CMK (cell line): ENCODE data around the gene RNASEH2A.

Source experiments
- DNase-seq: peaks from one replicate; pipeline ENCODE4 v3.0.0-alpha.2; 2010; ENCODE audit warnings: low read depth

Gene RNASEH2A

GRCh38 chr19:12783291-12783848 is 23.0 kb upstream of the RNASEH2A start:
- DNase-seq: no peak

DNA sequence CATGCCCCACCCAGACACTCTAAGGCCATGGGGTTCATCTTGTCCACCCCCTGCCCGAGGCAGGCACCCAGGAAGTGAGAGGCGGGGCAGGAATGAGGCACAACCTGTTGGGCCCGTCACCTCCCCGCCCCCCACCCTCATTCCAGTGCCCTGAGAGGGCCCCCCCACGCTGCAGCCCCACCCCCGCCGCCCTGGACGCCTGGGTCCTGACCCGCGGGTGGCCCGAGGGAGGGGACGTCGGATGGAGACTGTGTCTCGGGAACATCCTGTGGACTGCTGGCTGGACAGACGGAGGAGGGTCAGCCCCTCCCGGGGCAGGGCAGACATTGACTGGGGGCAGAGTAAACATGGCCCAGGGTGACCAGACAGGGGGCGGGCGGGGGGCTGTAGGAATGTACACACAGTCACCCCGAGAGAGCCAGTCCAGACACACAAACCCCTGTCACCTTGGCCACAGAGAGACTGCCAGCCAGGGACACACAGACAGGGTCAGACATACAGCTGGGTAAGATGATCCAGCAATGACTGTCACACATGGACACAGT is 22.5 kb upstream of the RNASEH2A start:
- no peak for DNase-seq

DNA sequence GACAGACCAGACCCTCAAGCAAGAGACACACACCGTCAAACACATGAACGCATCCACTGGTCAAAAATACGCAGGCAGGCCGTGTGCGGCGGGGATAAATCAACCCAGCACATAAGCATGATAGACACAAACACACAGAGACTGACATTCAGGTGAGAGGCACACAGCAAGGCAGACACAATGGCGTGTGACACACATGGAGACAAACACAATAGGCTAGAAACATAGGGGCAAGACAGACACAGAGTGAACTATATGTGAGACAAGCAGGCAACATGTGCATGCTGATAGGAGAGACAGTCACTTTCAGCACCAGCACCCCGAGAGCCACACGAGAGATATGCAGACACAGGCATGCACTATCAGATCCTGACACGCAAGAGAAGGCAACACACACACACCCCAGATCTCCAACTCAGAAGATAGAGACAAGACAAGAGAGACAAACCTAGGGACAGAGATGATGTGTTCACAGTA is 22.0 kb upstream of the RNASEH2A start:
- DNase-seq: peak; percentile 90

DNA sequence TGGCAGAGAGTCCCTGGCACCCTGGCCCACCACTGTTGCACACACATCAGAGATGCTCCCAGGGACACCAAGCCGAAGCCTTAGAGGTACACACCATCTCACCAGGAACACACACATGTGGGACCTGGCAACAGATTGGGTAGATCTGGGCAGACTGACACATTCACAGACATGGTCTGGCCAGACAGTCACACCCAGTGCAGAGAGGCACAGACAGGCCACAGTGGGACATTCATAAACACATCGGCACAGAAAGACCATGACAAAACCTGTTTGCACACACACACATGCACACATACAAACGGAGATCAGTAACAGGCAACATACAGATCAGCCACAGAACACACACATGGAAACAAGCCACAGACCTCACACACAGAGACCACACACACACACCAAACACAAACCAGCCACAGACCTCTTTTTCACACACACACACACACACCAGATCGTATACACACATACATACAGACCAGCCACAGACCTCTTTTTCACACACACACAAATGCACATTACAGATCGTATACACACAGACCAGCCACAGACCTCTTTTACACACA is 21.4 kb upstream of the RNASEH2A start:
- peak; percentile 80 for DNase-seq

DNA sequence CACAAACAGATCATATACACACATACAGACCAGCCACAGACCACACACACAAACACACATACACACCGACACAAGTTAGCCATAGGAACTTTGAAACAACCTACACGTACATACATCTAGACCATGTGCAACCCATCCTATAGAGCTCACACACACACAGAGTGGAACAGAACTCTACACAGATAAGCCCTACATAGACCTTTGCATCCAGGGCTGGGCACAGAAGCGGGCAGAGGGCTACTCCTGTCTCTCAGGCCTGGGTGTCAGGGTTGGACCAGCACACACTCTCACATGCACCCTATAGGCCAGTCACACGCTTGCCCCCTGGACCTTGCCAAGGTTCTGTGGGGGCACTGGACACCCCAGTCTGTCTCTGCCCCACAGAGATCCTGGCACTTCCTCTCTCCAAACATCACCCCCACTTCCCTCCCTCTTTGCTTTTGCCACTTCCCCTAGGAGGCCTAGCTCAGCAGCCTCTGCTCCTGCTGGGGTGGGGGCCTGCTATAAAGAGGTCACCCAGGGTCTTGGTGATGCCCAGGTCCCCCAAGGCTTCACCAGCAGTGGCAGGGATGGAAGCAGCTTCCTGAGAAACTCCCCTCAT is 20.9 kb upstream of the RNASEH2A start:
- no peak for DNase-seq

GRCh38 chr19:12786141-12786870 is 20.1 kb upstream of the RNASEH2A start:
- peak; percentile 83 for DNase-seq

GRCh38 chr19:12786952-12787351 is 19.4 kb upstream of the RNASEH2A start:
- DNase-seq: no peak

DNA sequence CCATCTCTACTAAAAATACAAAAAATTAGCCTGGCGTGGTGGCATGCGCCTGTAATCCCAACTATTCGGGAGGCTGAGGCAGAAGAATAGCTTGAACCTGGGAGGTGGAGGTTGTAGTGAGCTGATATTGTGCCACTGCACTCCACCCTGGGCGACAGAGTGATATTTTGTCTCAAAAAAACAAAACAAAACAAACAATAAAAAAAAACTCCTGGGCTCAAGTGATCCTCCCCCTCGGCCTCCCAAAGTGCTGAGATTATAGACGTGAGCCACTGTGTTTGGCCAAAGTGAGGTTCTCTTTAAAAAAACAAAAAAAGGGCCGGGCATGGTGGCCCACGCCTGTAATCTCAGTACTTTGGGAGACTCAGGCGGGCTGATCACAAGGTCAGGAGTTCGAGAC is 18.9 kb upstream of the RNASEH2A start:
- DNase-seq: no peak

- DNase-seq: no peak
Observed at GRCh38 chr19:12788042-12788681, 18.2 kb upstream of the RNASEH2A start.

DNA sequence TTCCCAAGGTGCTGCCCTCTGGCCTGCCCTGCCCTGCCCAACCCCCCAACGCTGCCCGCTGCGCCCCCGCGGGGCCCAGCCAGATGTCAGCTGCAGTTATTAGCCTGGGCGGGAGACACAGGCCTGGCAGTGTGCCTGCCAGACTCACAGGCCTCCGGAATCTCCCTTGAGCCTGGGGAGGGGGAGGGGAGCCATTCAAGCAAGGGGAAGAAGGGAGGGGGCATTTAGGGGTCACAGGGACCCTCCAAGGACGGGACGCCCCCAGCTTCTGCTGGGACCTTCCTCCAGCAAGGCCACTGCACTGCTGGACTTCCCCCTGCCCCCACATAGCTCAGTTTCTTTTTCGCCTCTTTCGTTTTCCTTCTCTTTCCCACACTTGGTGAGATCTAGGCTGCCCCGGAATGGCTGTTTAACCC is 17.7 kb upstream of the RNASEH2A start:
- peak; percentile 79 for DNase-seq

DNA sequence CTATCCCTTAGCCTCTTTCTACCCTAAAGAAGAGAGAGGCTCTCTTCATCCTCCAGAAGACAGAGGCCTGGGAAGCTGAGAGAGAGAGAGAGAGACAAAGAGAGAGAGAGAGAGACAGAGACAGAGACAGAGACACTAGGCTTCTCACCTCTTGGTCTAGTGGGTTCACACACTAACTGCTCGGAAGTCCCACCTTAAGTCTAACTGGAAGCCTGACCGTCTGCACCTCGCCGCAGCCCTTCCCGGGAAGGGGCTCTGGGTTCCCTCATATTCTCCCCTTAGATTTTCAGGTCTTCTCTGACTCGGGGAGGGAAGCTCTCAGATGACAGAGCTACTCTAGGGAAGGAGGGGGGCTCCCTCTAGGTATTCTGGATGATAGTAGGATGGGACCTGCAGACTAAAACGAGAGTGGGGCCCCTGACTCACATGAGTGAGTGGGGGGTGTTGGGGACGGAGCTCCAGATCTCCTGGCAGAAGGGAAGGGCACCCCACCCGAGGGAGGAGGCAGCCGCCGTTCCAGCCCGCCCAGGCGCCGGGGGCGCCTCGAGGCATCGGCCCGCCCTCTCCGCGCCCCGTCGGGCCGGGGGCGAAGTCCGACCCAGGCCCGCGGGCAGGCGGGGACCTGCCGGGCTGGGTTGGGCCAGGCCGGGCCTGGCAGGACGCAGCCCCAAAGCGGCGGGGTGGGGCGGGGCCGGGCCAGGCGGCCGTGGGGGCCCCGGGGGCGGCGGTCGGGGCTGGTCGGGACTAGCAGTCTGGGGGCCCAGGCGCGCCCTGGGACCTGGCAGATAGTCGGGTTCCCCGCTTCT is 17.1 kb upstream of the RNASEH2A start:
- DNase-seq: no peak

- DNase-seq: peak; percentile 95
Observed at GRCh38 chr19:12789904-12790619, 16.3 kb upstream of the RNASEH2A start.

GRCh38 chr19:12790628-12791344 is 15.6 kb upstream of the RNASEH2A start:
- DNase-seq: no peak

GRCh38 chr19:12791345-12792050 is 14.9 kb upstream of the RNASEH2A start, which contains the start of gene JUNB:
TSS of gene JUNB (plus strand) at chr19:12791486. CDS start at chr19:12791772, 286 bp downstream.
- DNase-seq: peak; percentile 88

DNA sequence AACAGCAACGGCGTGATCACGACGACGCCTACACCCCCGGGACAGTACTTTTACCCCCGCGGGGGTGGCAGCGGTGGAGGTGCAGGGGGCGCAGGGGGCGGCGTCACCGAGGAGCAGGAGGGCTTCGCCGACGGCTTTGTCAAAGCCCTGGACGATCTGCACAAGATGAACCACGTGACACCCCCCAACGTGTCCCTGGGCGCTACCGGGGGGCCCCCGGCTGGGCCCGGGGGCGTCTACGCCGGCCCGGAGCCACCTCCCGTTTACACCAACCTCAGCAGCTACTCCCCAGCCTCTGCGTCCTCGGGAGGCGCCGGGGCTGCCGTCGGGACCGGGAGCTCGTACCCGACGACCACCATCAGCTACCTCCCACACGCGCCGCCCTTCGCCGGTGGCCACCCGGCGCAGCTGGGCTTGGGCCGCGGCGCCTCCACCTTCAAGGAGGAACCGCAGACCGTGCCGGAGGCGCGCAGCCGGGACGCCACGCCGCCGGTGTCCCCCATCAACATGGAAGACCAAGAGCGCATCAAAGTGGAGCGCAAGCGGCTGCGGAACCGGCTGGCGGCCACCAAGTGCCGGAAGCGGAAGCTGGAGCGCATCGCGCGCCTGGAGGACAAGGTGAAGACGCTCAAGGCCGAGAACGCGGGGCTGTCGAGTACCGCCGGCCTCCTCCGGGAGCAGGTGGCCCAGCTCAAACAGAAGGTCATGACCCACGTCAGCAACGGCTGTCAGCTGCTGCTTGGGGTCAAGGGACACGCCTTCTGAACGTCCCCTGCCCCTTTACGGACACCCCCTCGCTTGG is 14.1 kb upstream of the RNASEH2A start:
- DNase-seq: no peak

DNA sequence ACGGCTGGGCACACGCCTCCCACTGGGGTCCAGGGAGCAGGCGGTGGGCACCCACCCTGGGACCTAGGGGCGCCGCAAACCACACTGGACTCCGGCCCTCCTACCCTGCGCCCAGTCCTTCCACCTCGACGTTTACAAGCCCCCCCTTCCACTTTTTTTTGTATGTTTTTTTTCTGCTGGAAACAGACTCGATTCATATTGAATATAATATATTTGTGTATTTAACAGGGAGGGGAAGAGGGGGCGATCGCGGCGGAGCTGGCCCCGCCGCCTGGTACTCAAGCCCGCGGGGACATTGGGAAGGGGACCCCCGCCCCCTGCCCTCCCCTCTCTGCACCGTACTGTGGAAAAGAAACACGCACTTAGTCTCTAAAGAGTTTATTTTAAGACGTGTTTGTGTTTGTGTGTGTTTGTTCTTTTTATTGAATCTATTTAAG is 13.5 kb upstream of the RNASEH2A start:
- no peak for DNase-seq

GRCh38 chr19:12793290-12794195 is 12.8 kb upstream of the RNASEH2A start:
- peak; percentile 78 for DNase-seq
